Measurements from ENCODE around the gene VASN.
A peak's percentile ranks its signal among the peaks of the same experiment; 100 is the strongest.
"Not testable (repeated sequence)": the region's sequence is repeated elsewhere in the genome, so short reads cannot be mapped to it uniquely, and the experiment has no call there.

VASN gene

GRCh38 chr16:4337540-4338088 is 34.0 kb upstream of the VASN start:
- no peak for DNase-seq (ENCODE audit: low read depth, low spot score)

GRCh38 chr16:4338125-4338582 is 33.5 kb upstream of the VASN start:
- DNase-seq (ENCODE audit: low read depth, low spot score), result no peak

GRCh38 chr16:4338712-4339299 is 32.8 kb upstream of the VASN start:
- no peak for DNase-seq (ENCODE audit: low read depth, low spot score)

- DNase-seq (ENCODE audit: low read depth, low spot score), result no peak
Measured at GRCh38 chr16:4339455-4339854, 32.2 kb upstream of the VASN start.

- no peak for DNase-seq (ENCODE audit: low read depth, low spot score)
Measured at GRCh38 chr16:4339909-4340308, 31.7 kb upstream of the VASN start.

- DNase-seq (ENCODE audit: low read depth, low spot score), result no peak
Measured at GRCh38 chr16:4340443-4340842, 31.2 kb upstream of the VASN start.

GRCh38 chr16:4341250-4341649 is 30.4 kb upstream of the VASN start:
- no peak for DNase-seq (ENCODE audit: low read depth, low spot score)

- no peak for DNase-seq (ENCODE audit: low read depth, low spot score)
Measured at GRCh38 chr16:4342866-4343744, 28.5 kb upstream of the VASN start.

GRCh38 chr16:4344300-4344982 is 27.2 kb upstream of the VASN start:
- DNase-seq (ENCODE audit: low read depth, low spot score), result not testable (repeated sequence)

GRCh38 chr16:4344983-4345835 is 26.4 kb upstream of the VASN start:
- DNase-seq (ENCODE audit: low read depth, low spot score), result no peak

GRCh38 chr16:4345836-4346781 is 25.5 kb upstream of the VASN start:
- no peak for DNase-seq (ENCODE audit: low read depth, low spot score)

GRCh38 chr16:4347010-4347409 is 24.6 kb upstream of the VASN start:
- DNase-seq (ENCODE audit: low read depth, low spot score), result no peak

GRCh38 chr16:4347765-4348509 is 23.7 kb upstream of the VASN start:
- no peak for DNase-seq (ENCODE audit: low read depth, low spot score)

- no peak for DNase-seq (ENCODE audit: low read depth, low spot score)
Measured at GRCh38 chr16:4349332-4349731, 22.3 kb upstream of the VASN start.

GRCh38 chr16:4350365-4350786 is 21.3 kb upstream of the VASN start:
- DNase-seq (ENCODE audit: low read depth, low spot score), result no peak

GRCh38 chr16:4350787-4351659 is 20.6 kb upstream of the VASN start, which contains the start of gene PAM16:
PAM16 (minus strand) TSS chr16:4351321; CDS start chr16:4351234, 87 bp downstream.
- DNase-seq (ENCODE audit: low read depth, low spot score), result peak; percentile 82

GRCh38 chr16:4351880-4352279 is 19.8 kb upstream of the VASN start:
- no peak for DNase-seq (ENCODE audit: low read depth, low spot score)

GRCh38 chr16:4352843-4353242 is 18.8 kb upstream of the VASN start:
- DNase-seq (ENCODE audit: low read depth, low spot score), result no peak

All from brain pericyte (primary cell).